ENCODE data around the gene NPPA. TPM values are rescaled to one million over a fixed set of nuclear protein-coding genes. Genes with fewer than 3 reads are reported as not detected.

Gene NPPA
- polyA plus RNA-seq, 4 donors: 0.74 to 1.2 TPM; not detected in 2

GRCh38 chr1:11875094-11875493 is 27.5 kb upstream of the NPPA start:
- no peak for DNase-seq (ENCODE audit: low read depth in 4 of 4, low spot score in 2 of 4)

- DNase-seq (ENCODE audit: low read depth in 4 of 4, low spot score in 2 of 4): no peak
Measured at GRCh38 chr1:11874624-11875023, 27.0 kb upstream of the NPPA start.

DNA sequence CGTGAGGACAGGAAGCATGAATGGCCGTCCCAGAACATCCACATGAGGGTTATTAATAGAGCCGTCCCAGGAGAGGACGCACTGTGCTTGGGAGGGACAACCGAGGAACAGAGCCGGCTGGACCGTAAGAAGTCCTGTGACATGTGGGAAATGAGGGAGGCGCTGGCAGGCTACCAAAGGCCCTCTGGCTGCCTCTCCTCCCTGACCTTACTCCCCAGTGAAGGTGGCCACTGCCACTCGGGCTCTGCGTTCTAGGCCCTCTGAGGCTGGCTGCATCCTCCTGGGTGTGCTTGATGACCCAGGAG is 26.6 kb upstream of the NPPA start:
- no peak for DNase-seq (ENCODE audit: low read depth in 4 of 4, low spot score in 2 of 4)

DNA sequence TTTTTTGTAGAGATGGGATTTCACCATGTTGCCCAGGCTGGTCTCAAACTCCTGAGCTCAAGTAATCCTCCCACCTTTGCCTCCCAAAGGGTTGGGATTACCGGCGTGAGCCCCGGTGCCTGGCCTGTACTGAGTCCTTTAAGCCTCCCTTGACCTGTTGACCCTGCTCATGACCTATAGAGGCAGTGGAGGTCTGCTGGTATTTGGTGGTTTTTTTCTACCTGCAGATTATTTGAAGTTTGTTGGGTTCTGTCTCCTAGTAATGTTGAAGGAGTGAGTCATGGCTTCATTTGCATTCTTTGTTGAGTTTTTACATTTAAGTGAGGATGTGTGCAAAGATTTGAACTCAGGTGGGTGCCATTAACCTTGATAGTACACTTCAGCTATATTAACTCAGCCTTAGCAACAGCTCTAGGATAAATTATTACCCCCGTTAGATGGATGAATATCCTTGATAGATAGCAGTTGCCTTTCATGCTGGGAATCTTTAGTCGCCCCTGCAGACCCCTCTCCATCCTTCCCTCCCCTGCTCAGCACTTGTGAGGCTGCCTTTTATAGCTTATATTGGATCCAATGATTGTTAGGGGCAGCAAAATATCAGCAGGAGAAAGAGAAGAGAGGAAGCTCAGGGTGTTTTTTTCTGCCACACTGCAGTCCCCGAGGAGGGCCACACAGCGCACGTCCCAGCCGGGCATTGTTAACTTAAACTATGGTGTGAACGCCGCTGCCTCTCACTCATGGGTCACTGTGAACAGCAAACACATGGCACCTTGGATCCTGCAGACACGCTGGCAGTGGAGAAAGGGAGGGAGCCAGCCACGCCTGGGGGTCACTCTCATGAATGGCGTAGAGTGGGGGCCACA is 26.0 kb upstream of the NPPA start:
- no peak for DNase-seq (ENCODE audit: low read depth in 4 of 4, low spot score in 2 of 4)

DNA sequence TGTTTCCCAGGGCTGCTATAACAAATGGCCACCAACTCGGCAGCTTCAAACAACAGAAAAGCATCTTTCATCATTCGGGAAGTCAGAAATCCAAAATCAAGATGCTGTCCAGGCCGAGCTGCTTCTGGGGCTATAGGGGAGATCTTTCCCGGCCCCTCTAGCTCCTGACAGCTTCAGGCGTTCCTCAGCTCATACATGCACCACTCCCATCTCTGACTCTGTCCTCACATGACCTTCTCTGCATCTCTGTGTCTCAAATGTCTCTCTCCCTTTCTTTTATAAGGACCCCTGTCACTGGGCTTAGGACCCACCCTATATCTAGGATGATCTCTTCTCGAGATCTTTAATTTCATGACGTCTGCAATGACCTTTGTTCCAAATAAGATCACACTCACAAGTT is 25.0 kb upstream of the NPPA start:
- DNase-seq (ENCODE audit: low read depth in 4 of 4, low spot score in 2 of 4): no peak

DNA sequence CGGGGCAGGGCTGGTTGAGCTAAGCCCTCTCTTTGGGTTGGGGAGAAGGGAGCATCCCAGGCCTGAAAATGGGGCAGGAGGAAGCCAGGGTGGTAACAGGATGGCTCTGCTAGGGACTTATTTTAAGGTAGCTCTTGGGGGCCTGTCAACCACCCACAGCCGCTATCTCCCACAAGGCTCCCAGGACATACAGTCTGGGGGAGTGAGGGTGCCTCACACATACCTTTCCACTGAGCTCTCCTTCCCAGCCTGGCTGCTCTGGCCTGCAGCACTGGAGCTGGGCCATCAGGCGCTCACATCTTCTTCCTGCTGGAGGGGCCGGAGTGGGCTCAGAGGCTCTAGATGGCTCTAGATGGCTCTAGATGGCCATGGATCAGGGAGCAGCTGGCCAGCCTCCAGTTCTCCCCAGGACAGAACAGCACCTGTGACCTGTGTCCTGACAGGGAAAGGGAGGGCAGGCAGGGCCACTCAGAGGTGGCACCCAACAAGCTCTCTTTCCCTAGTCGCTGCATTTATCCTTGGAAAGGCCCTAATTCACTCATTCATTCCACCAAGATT is 22.1 kb upstream of the NPPA start:
- no peak for DNase-seq (ENCODE audit: low read depth in 4 of 4, low spot score in 2 of 4)

- no peak for DNase-seq (ENCODE audit: low read depth in 4 of 4, low spot score in 2 of 4)
Measured at GRCh38 chr1:11869104-11869503, 21.5 kb upstream of the NPPA start.

DNA sequence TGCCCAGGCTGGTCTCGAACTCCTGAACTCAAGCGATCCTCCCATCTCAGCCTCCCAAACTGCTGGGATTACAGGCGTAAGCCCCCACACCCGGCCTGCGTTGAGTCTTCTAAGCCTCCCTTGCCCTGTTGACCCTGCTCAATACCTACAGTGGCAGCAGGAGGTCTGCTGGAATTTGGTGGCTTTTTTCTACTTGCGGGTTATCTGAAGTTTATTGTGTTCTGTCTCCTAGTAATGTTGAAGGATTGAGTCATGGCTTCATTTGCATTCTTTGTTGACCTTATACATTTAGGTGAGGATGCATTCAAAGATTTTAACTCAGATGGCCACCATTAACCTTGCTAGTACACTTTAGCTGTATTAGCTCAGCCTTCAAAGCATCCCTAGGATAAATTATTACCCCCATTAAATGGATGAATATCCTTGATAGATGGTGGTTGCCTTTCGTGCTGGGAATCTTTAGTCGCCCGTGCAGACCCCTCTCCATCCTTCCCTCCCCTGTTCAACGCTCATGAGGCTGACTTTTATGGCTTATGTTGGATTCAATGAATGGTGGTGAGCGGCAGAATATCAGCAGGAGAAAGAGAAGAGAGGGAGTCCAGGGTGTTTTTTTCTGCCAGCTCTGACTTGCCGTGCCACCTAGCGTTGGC is 20.9 kb upstream of the NPPA start:
- DNase-seq (ENCODE audit: low read depth in 4 of 4, low spot score in 2 of 4): no peak

GRCh38 chr1:11862890-11863289 is 15.3 kb upstream of the NPPA start:
- DNase-seq (ENCODE audit: low read depth in 4 of 4, low spot score in 2 of 4): no peak

GRCh38 chr1:11860587-11860986 is 13.0 kb upstream of the NPPA start:
- no peak for DNase-seq (ENCODE audit: low read depth in 4 of 4, low spot score in 2 of 4)

- DNase-seq (ENCODE audit: low read depth in 4 of 4, low spot score in 2 of 4): no peak
Measured at GRCh38 chr1:11860083-11860482, 12.5 kb upstream of the NPPA start.

DNA sequence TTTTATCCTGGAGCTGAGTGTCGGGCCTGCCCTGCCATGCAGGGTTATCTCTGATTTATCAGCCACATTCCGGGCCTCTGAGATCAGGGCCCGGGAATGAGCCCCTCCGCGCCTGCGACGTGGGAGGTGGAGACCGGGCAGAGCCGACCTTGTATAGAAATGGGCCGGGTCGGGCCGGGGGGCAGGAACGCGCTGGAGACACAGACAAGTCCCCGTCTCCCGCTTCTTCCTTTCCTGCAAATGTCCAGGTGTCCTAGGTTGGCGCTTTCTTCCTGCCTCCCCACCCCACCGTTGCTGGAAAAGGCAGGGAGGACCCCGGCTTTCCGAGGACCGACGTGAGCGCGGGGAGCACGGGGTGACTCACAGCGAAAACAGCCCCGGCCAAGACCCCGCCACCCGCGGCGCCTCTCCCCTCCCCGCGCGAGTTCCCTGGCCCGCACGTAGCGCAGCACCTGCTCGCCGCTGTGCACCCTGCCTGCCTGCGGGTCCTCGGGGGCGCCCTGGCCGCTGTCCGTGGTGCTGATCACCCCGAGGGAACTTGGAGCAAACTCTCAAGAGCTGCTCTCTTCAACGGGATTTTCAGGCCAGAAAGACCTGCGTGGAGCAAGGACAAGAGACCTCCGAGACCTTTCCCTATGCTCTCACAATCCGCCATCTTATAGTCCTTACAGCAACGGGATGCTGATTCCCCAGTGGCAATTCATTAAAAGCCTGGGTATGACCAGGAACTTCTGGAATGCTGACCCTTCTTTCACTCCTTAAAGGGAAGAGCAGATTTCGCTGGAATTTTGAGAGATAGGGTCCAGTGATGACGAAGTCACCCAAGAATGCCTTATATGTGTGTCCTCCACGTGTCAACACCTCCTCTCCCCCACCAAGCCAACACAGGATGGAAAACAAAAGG is 11.6 kb upstream of the NPPA start:
- peak in 1 of 4 donors; percentile 69 for DNase-seq (ENCODE audit: low read depth in 4 of 4, low spot score in 2 of 4)

GRCh38 chr1:11858613-11858967 is 11.0 kb upstream of the NPPA start, which contains the start of gene NPPB:
TSS of gene NPPB (minus strand) at chr1:11858945. CDS start at chr1:11858833, 112 bp downstream.
- no peak for DNase-seq (ENCODE audit: low read depth in 4 of 4, low spot score in 2 of 4)

GRCh38 chr1:11858158-11858557 is 10.6 kb upstream of the NPPA start:
- no peak for DNase-seq (ENCODE audit: low read depth in 4 of 4, low spot score in 2 of 4)

DNA sequence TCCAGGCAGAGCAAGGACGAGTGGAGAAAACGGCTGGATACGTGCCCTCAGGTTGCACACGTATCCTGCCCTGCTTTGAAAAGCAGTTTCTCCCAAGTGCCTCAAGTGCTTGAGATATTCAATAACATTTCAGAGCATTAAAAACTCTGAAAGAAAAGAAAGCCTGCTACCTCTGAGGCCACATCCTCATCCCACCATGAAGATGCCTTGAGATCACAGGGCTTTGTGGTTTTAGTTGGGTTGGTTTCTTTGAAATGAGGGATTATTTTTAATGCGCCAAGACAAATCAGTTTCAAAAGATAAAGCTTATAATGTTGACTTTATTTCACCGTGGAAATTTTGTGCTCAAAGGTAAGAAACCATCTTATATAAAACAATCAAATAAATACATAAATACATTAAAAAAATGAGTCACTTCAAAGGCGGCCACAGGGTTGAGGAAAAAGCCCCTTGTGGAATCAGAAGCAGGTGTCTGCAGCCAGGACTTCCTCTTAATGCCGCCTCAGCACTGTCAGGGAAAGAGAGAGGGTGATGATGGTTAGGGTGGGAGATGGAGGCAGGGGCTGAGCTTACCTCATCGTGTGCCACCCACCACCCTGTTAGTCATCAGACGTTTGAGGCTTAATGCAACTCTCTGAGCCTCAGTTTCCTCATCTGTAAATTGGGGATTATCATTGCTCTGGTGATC is 9.7 kb upstream of the NPPA start:
- no peak for DNase-seq (ENCODE audit: low read depth in 4 of 4, low spot score in 2 of 4)

- DNase-seq (ENCODE audit: low read depth in 4 of 4, low spot score in 2 of 4): no peak
Measured at GRCh38 chr1:11856698-11857097, 9.1 kb upstream of the NPPA start.

DNA sequence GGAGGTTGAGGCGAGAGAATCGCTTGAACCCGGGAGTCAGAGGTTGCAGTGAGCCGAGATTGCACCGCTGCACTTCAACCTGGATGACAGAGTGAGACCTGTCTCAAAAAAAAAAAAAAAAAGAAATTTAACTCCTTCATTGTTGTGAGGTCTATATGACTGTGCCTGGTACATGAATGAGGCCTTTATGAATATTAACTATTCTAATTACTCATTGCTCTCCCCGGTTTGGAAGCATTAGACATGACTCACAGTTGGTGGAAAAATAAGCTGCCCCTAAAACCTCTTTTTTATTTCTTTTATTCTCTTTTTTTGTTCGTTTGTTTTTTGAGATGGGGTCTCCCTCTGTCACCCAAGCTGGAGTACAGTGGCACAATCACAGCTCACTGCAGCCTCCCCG is 7.8 kb upstream of the NPPA start:
- no peak for DNase-seq (ENCODE audit: low read depth in 4 of 4, low spot score in 2 of 4)

DNA sequence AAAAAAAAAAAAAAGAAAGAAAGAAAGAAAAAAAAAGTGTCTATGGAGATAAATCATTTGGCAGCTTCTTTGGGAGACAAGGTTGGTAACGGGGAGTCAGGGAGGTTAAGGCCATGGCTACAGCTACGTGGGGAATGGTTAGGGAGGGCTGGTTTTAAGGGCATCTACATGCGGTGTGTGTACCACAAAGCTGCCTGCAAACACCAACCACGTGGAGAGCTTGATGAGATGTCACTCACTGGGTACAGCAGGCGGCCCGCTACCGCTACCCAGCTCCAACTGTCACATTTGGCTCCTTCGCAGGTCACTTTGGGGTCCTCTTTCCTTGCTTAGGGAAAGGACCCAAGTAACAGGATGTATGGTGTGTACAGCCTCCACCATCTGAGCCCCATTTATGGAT is 6.9 kb upstream of the NPPA start:
- no peak for DNase-seq (ENCODE audit: low read depth in 4 of 4, low spot score in 2 of 4)

DNA sequence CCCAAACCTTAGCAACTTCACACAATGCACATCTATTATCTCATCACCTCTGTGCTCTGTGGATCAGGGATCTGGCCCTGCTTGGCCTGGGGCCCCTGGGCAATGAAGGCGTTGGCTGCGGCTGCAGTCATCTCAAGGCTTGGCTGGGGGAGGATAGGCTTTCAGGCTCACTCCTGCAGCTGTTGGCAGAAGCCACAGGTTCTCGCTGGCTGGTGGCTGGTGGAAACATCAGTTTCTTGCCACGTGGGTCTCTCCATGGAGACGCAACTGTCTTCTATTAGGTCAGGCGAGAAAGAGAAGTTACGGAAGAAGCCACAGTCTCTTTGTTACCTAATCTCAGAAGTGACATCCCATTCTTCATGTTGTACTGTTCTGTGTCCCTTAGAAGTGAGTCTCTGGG is 3.6 kb upstream of the NPPA start:
- DNase-seq (ENCODE audit: low read depth in 4 of 4, low spot score in 2 of 4): no peak

DNA sequence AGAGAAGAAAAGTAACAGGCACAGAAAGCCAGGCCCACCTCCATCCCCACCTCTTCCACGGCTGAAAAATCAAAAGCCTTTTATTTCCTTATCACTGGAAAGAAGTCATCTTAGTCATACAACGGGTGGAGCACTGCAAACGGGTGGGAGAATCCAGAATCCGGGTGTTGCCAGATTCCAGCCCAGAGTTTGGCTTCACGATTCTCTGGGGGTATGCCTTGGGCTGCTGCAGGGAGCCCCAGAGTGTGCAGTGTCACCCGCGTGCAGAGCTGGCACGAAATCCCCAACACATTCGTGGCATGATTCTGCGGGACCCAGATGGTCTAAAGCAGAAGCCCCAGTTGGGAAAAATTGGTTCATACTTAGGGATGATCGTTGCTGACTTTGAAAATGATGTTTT is 2.6 kb upstream of the NPPA start:
- DNase-seq (ENCODE audit: low read depth in 4 of 4, low spot score in 2 of 4): no peak

DNA sequence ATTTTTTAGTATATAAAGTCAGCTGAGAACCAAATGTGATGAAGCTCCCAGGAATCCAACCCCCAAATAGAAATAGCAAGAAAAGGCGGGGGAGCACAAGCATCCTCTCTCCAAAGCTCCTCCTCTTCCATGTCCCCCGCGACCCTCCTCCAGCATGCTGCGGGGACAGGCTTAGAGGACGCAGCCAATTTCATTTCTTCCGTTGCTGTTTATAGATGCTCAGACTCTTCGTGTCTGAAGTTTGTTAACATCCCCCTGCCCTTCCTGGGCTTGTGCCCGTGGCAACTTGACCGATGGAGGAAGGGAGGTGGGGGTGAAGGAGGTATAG is 754 bp upstream of the NPPA start:
- DNase-seq (ENCODE audit: low read depth in 4 of 4, low spot score in 2 of 4): no peak

All from left renal cortex interstitium (tissue), 4 donors.